T-cell (primary cell): Measurements from ENCODE around the gene HDGF. TPM values are rescaled to one million over a fixed set of nuclear protein-coding genes. Genes with fewer than 3 reads are reported as not detected.
A peak's percentile ranks its signal among the peaks of the same experiment; 100 is the strongest.

Experiments used
- ATAC-seq, 4 experiments: fragments of 200-7000 bp in 3 of 4; fragments of 150-1000 bp in 1 of 4; cut with Tn5 transposase; replicated peaks in 1 of 4; 1 replicate in 3 of 4; 2 replicates in 1 of 4; pipeline ENCODE4 v1.10.0; 2021; ENCODE audit warnings: moderate library complexity in 3 of 4, mild to moderate bottlenecking in 2 of 4, moderate number of reproducible peaks in 1 of 4
- CTCF ChIA-PET, 2 donors: fragments of 300-600 bp; sonication (Branson Sonifier 250); formaldehyde crosslinking; loops; one replicate each; lab custom pipeline; 2022; ENCODE audit warnings: antibody characterized with exemption in 2 of 2; lab: Charles Lee
- POLR2A ChIA-PET, 2 donors: fragments of 300-600 bp; sonication (Branson Sonifier 250); formaldehyde crosslinking; loops; one replicate each; lab custom pipeline; 2022; ENCODE audit warnings: antibody characterized with exemption in 2 of 2; lab: Charles Lee
- DNase-seq, 35 experiments: peaks; one replicate each; pipeline versions ENCODE4 v3.0.0 to v3.0.0-alpha.2; 2013 to 2023
- H3K27ac ChIP-seq: one replicate; pipeline ENCODE4 v1.5.1; 2013; ENCODE audit warnings: low read length
- H3K27me3 ChIP-seq, 2 experiments: replicated peaks in 1 of 2; 1 replicate in 1 of 2; 2 replicates in 1 of 2; pipeline versions ENCODE4 v1.6.1 to v1.7.0; 2013; ENCODE audit warnings: low read length in 1 of 2, mixed read lengths in 1 of 2; ENCODE audit not compliant: control insufficient read depth in 2 of 2, insufficient read depth in 2 of 2; ENCODE audit errors: extremely low read depth in 1 of 2
- H3K36me3 ChIP-seq, 2 donors: 1 replicate in 1 of 2; 2 replicates in 1 of 2; pipeline versions ENCODE4 v1.6.1 to v1.7.0; 2013; ENCODE audit warnings: low read length in 1 of 2; ENCODE audit not compliant: control insufficient read depth in 2 of 2, insufficient read depth in 1 of 2; ENCODE audit errors: extremely low read depth in 1 of 2
- H3K4me1 ChIP-seq, 2 experiments: 1 replicate in 1 of 2; 2 replicates in 1 of 2; pipeline versions ENCODE4 v1.6.1 to v1.7.0; 2013; ENCODE audit warnings: low read length in 2 of 2, mixed read lengths in 1 of 2; ENCODE audit not compliant: insufficient read depth in 2 of 2, control insufficient read depth in 1 of 2; ENCODE audit errors: extremely low read depth in 1 of 2
- H3K4me3 ChIP-seq, 2 donors: 1 replicate in 1 of 2; 2 replicates in 1 of 2; pipeline versions ENCODE4 v1.5.1 to v1.7.0; 2013; ENCODE audit warnings: mild to moderate bottlenecking in 2 of 2, low read length in 1 of 2, moderate library complexity in 1 of 2; ENCODE audit not compliant: control insufficient read depth in 1 of 2; ENCODE audit errors: extremely low read depth in 1 of 2
- H3K9me3 ChIP-seq: 2 replicates; pipeline ENCODE4 v1.7.0; 2013
- H3K27ac Mint-ChIP-seq, 2 donors: one replicate each; pipeline ENCODE4 v1.8.0; 2020 to 2021; ENCODE audit warnings: mild to moderate bottlenecking in 2 of 2, mixed read lengths in 2 of 2
- H3K27me3 Mint-ChIP-seq, 2 donors: one replicate each; pipeline ENCODE4 v1.8.0; 2021 to 2022; ENCODE audit warnings: mixed read lengths in 2 of 2
- H3K36me3 Mint-ChIP-seq: one replicate; pipeline ENCODE4 v1.8.0; 2021; ENCODE audit warnings: mixed read lengths
- H3K4me1 Mint-ChIP-seq, 3 donors: one replicate each; pipeline ENCODE4 v1.8.0; 2020 to 2022; ENCODE audit warnings: mixed read lengths in 3 of 3, mild to moderate bottlenecking in 1 of 3
- H3K4me3 Mint-ChIP-seq, 3 donors: one replicate each; pipeline ENCODE4 v1.8.0; 2020 to 2022; ENCODE audit warnings: mild to moderate bottlenecking in 3 of 3, mixed read lengths in 3 of 3, moderate library complexity in 3 of 3
- H3K9me3 Mint-ChIP-seq, 3 donors: one replicate each; pipeline ENCODE4 v1.8.0; 2020 to 2022; ENCODE audit warnings: mixed read lengths in 3 of 3
- WGBS: methylation state at CpG from one replicate; pipeline ENCODE4 v1.1.5; 2013; ENCODE audit warnings: missing lambda C conversion rate; ENCODE audit not compliant: insufficient coverage; 5-methylcytosine and 5-hydroxymethylcytosine counted together
- total RNA-seq, 35 experiments: library from RNA in 6 of 35; stranded (reverse) in 6 of 35; fragments of 120-200 nt in 1 of 35; gene quantifications; one replicate each; pipeline versions ENCODE4 v1.2.1 to v1.2.4 and lab custom pipeline; 2013 to 2026

The HDGF gene
- total RNA-seq, 5 donors from 2014 or later (not counting 1 experiment from before 2014, with no cell fraction given) = 72.9 to 108 (median 90.3) TPM

DNA sequence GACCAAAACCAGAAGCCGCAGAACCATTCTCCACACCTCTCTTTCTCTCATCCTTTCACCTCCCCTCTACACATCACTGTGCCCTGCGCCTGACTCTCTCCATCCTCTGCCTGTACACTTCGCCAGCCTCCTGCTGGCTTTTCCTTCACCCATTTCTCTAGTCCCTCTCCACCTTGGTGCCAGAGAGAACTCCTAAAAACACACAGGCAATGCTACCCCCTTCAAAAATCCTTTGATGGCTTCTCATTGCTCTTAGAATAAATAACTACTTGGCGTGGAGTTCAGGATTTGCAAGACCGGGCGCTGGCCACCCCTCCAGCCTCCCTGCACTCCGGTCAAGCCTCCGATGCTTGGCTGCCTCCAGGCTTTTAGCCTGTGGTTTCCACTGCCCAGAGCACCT is 54.7 kb downstream of the HDGF start:
- ChIA-PET POLR2A (no interaction called here), CTCF (no interaction called here)
- peaks cover 49 to 62% of the 10 kb centered on the region in 2 donors for H3K27me3 Mint-ChIP-seq
- H3K9me3 ChIP-seq = no peaks in the 10 kb centered on the region
- no peaks in the 10 kb centered on the region for H3K36me3 ChIP-seq
- no peak overlapping the region for H3K4me3 Mint-ChIP-seq
- peaks cover 17 to 24% of the 10 kb centered on the region in 2 experiments for H3K4me1 ChIP-seq
- H3K4me3 ChIP-seq = no peak overlapping the region
- peaks cover 12 to 20% (median 14%) of the 10 kb centered on the region in 3 donors for H3K4me1 Mint-ChIP-seq
- DNase-seq (no peak), ATAC-seq (no peak)
- WGBS = 87% methylated on average over 8 of the region's 8 CpGs
- peak overlapping the region in 1 of 2 donors; percentile 43 for H3K27ac Mint-ChIP-seq
- peaks cover 2 to 87% of the 10 kb centered on the region in 2 experiments for H3K27me3 ChIP-seq
- no peaks in the 10 kb centered on the region for H3K9me3 Mint-ChIP-seq
- no peak overlapping the region for H3K27ac ChIP-seq
- peaks cover 5% of the 10 kb centered on the region for H3K36me3 Mint-ChIP-seq

DNA sequence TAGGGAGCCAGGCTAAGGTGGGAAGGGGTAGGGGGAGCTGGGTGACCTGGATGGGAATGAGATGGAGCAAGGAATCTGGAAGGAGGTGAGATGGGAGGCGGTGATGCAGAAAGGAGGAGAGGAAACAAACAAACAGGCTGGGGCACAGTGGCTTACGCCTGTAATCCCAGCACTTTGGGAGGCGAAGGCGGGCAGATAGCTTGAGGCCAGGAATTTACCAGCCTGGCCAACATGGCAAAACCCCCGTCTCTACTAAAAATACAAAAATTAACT is 56.8 kb downstream of the HDGF start:
- H3K4me1 ChIP-seq = peaks cover 15 to 22% of the 10 kb centered on the region in 2 experiments
- peaks cover 61 to 70% of the 10 kb centered on the region in 2 donors for H3K27me3 Mint-ChIP-seq
- H3K36me3 ChIP-seq = no peaks in the 10 kb centered on the region
- peaks cover 12 to 23% (median 18%) of the 10 kb centered on the region in 3 donors for H3K4me1 Mint-ChIP-seq
- H3K27ac Mint-ChIP-seq = no peak overlapping the region
- H3K4me3 Mint-ChIP-seq = no peak overlapping the region
- no peak for DNase-seq
- no peaks in the 10 kb centered on the region for H3K9me3 Mint-ChIP-seq
- ChIA-PET CTCF (interaction anchor here in 1 of 2 donors (0.5 kb wide), 1 partner anchor 309 kb away, joined by 4 read pairs; no protein-coding TSS in a partner anchor), POLR2A (no interaction called here)
- peaks cover 5 to 87% of the 10 kb centered on the region in 2 experiments for H3K27me3 ChIP-seq
- WGBS = 100% methylated on average over 1 of the region's 5 CpGs
- ATAC-seq = no peak
- H3K36me3 Mint-ChIP-seq = peaks cover 2% of the 10 kb centered on the region
- H3K9me3 ChIP-seq = no peaks in the 10 kb centered on the region
- H3K27ac ChIP-seq = no peak overlapping the region
- H3K4me3 ChIP-seq = no peak overlapping the region

DNA sequence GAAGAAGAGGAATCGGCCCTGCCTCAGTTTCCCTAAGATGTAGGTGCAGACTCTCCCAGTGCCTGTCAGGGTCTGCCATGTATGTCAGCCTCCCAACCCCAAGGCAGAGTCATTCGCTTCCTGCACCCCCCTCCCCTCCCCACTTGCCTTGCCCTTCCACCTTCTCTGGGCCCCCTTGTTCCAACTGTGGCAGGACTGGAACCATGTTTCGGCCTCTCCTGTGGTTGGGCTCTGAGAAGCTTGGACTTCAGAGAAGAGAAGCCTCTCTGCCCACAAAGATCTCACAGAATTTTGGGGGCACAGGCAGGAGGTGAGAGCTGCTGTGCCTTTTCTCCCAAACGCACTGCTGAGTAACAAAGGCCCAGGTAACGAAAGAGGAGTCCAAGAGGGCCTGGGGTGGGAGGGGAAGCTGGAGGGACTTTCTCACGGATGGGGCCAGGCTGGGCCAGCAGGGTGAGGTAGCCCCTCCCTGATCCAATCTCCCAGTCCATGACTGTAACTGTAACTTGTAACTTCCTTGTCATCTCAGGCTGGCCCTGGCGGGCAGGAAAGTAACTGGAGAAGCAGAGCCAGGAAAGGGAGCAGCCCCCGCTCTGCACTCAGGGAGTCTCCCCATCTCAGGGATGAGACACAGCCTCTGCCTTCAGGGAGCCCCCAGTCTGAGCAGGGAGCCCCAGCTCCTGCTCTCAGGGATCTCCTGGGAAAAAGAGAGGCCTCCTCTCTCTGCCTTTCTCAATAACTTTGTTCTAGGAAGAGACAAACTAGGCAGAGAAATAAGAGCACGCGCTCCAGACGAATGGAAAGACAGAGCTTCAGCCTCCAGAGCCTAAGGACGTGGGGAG is 57.4 kb downstream of the HDGF start:
- 95% methylated on average over 6 of the region's 12 CpGs for WGBS

DNA sequence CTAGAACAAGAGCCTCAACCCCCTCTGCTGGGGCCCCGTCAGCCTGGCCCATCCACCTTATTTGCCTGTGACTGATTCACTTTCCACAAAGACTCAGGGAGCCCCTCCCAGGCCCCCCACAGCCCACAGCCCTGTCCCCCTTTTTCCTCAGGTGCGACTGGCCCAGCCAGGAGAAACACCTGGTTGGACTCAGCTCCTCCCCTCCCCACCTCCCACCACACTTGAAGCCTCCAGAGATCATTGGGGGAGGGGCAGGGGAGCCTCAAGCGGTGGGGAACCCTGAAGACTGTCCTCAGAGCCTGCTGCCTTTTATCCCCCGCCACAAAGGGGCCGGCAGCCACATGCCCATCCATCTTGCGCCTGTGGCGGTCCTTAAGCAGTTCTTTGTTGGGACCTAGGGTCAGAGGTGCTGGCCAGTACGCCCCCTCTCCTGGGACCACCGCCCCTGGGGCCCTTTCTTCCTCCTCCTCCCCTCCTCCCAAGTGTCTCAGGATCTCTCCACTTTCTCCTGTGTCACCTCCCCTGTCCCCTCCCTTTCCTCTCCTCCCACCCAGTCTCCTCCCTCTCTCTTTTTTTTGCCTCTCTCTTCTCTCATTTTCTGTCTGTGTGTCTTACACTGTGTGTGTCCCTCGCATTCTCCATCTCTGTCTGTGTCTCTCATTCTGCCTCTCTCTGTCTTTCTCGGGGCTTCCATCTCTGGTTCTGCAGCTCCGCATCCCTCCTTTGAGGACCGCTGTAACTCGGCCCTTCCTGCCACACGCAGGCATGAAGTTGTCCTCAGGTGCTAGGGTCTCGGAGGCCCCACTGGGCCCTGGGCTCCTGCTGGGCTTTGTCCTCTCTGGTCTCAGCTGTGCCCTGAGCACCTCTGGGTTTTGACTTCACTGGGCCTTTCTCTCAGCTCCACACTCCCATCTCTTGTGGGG is 58.3 kb downstream of the HDGF start:
- CTCF ChIA-PET = interaction anchor here in 1 of 2 donors (0.6 to 6.2 kb wide), 2 partner anchors 10 to 34 kb away, joined by 3 to 68 read pairs; partner anchors contain the start of genes ISG20L2 and METTL25B
- ATAC-seq = no peak
- WGBS = 31% methylated on average over 11 of the region's 16 CpGs
- H3K4me3 Mint-ChIP-seq = peak overlapping the region in 1 of 3 donors; percentile 8
- Histone ChIP-seq H3K4me3 (no peak overlapping the region), H3K4me1 (peaks cover 15 to 28% of the 10 kb centered on the region in 2 experiments), H3K36me3 (no peaks in the 10 kb centered on the region), H3K9me3 (no peaks in the 10 kb centered on the region), H3K27me3 (peaks cover 5 to 91% of the 10 kb centered on the region in 2 experiments), H3K27ac (no peak overlapping the region)
- peak in 11 of 35 experiments; percentile 8 to 45 (median 25) for DNase-seq
- peaks cover 59 to 77% of the 10 kb centered on the region in 2 donors for H3K27me3 Mint-ChIP-seq
- POLR2A ChIA-PET = interaction anchor here in 1 of 2 donors (0.7 kb wide), 1 partner anchor 15 kb away, joined by 5 read pairs; no protein-coding TSS in a partner anchor
- peak overlapping the region in 1 of 2 donors; percentile 43 for H3K27ac Mint-ChIP-seq
- H3K9me3 Mint-ChIP-seq = no peaks in the 10 kb centered on the region
- peaks cover 20 to 28% (median 22%) of the 10 kb centered on the region in 3 donors for H3K4me1 Mint-ChIP-seq
- H3K36me3 Mint-ChIP-seq = no peaks in the 10 kb centered on the region

More for the DNA sequence above, 57.4 kb downstream of the HDGF start:
- H3K4me3 ChIP-seq = no peak overlapping the region
- no peak overlapping the region for H3K4me3 Mint-ChIP-seq
- H3K4me1 Mint-ChIP-seq = peaks cover 17 to 28% (median 22%) of the 10 kb centered on the region in 3 donors
- no peaks in the 10 kb centered on the region for H3K9me3 Mint-ChIP-seq
- no peaks in the 10 kb centered on the region for H3K36me3 ChIP-seq
- CTCF ChIA-PET = interaction anchor here in 1 of 2 donors (0.5 to 0.6 kb wide), 2 partner anchors 9 to 308 kb away, joined by 3 to 4 read pairs; no protein-coding TSS in a partner anchor
- H3K27me3 Mint-ChIP-seq = peaks cover 65 to 73% of the 10 kb centered on the region in 2 donors
- peaks cover 5 to 89% of the 10 kb centered on the region in 2 experiments for H3K27me3 ChIP-seq
- no peak overlapping the region for H3K27ac ChIP-seq
- no peaks in the 10 kb centered on the region for H3K36me3 Mint-ChIP-seq
- DNase-seq (no peak), ATAC-seq (no peak)
- POLR2A ChIA-PET = interaction anchor here in 1 of 2 donors (0.7 kb wide), 1 partner anchor 16 kb away, joined by 5 read pairs; no protein-coding TSS in a partner anchor
- peaks cover 15 to 27% of the 10 kb centered on the region in 2 experiments for H3K4me1 ChIP-seq
- H3K27ac Mint-ChIP-seq = no peak overlapping the region
- no peaks in the 10 kb centered on the region for H3K9me3 ChIP-seq

DNA sequence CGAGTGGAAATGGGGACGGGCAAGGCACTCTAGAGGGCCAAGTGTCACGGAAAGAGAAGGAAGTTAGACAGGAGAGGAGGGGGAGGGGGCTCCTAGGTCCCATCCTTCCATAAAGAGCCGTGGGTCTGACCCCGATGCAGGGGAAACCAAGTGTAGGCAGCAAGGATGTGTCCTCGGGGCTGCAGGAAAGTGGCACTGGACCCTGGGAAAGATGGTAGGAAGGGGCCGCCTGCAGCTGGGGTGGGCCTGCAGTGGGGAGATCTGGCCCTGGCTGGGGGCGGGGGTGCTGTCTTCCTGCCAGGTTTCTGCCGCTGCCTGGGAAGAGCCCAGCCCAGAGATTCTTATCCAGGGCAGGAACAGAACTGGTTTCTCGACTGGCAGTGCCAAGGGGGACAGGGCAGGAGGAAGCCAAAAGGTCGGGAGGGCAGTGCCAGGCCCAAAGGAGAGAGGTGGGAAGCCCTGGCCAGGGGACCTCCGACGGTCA is 59.0 kb downstream of the HDGF start:
- H3K27ac ChIP-seq = no peak overlapping the region
- Mint-ChIP-seq H3K4me1 (peaks cover 20 to 28% (median 22%) of the 10 kb centered on the region in 3 donors), H3K9me3 (no peaks in the 10 kb centered on the region), H3K27me3 (peaks cover 55 to 72% of the 10 kb centered on the region in 2 donors), H3K36me3 (no peaks in the 10 kb centered on the region), H3K4me3 (peak overlapping the region in 1 of 3 donors; percentile 14), H3K27ac (no peak overlapping the region)
- DNase-seq (no peak), ATAC-seq (no peak)
- ChIA-PET CTCF (interaction anchor here (0.8 to 6.2 kb wide), 2 partner anchors 34 kb away, joined by 4 to 68 read pairs; partner anchors contain the start of genes ISG20L2 (in 1 of the 2) and METTL25B (in 1 of the 2)), POLR2A (no interaction called here)
- H3K9me3 ChIP-seq = no peaks in the 10 kb centered on the region
- H3K27me3 ChIP-seq = peaks cover 5 to 92% of the 10 kb centered on the region in 2 experiments
- no peak overlapping the region for H3K4me3 ChIP-seq
- no peaks in the 10 kb centered on the region for H3K36me3 ChIP-seq
- 6% methylated on average over 13 of the region's 13 CpGs for WGBS
- H3K4me1 ChIP-seq = peaks cover 15 to 28% of the 10 kb centered on the region in 2 experiments
